Measurements from ENCODE around the gene CFAP46. TPM values are rescaled to one million over a fixed set of nuclear protein-coding genes. Genes with fewer than 3 reads are reported as not detected.
"Not testable (repeated sequence)": the region's sequence is repeated elsewhere in the genome, so short reads cannot be mapped to it uniquely, and the experiment has no call there.

CFAP46 gene
- polyA plus RNA-seq, 6 donors from 2014 or later, result 0.05 TPM; not detected in 5

- no peak overlapping the region for H3K4me3 Mint-ChIP-seq
- H3K9me3 Mint-ChIP-seq, result peaks cover 0 to 3% (median 0%) of the 10 kb centered on the region in 7 donors
- DNase-seq, result no peak
These were observed 160.8 kb downstream of the CFAP46 start for GRCh38 chr10:132781556-132781955.

GRCh38 chr10:132780356-132780755 lies 162.0 kb downstream of the CFAP46 start:
- ATAC-seq (ENCODE audit: low read depth in 2 of 2) (no peak), DNase-seq (no peak)
- Mint-ChIP-seq H3K4me3 (no peak overlapping the region), H3K4me1 (peaks cover 0 to 7% (median 0%) of the 10 kb centered on the region in 3 donors), H3K9me3 (peaks cover 0 to 3% (median 0%) of the 10 kb centered on the region in 7 donors), H3K27ac (no peak overlapping the region), H3K27me3 (peaks cover 0 to 16% (median 12%) of the 10 kb centered on the region in 3 donors), H3K36me3 (peaks cover 22% of the 10 kb centered on the region in 2 donors)

More at GRCh38 chr10:132781556-132781955, 160.8 kb downstream of the CFAP46 start:
- peaks cover 22% of the 10 kb centered on the region in 2 donors for H3K36me3 Mint-ChIP-seq
- peaks cover 0 to 7% (median 0%) of the 10 kb centered on the region in 3 donors for H3K4me1 Mint-ChIP-seq
- ATAC-seq (ENCODE audit: low read depth in 2 of 2), result no peak
- H3K27ac Mint-ChIP-seq, result no peak overlapping the region
- H3K27me3 Mint-ChIP-seq, result peaks cover 0 to 16% (median 12%) of the 10 kb centered on the region in 3 donors

- H3K9me3 Mint-ChIP-seq, result peaks cover 0 to 3% (median 0%) of the 10 kb centered on the region in 7 donors
- DNase-seq (no peak), ATAC-seq (ENCODE audit: low read depth in 2 of 2) (no peak)
- no peak overlapping the region for H3K4me3 Mint-ChIP-seq
- H3K27ac Mint-ChIP-seq, result no peak overlapping the region
- H3K36me3 Mint-ChIP-seq, result peaks cover 22% of the 10 kb centered on the region in 2 donors
- peaks cover 0 to 16% (median 12%) of the 10 kb centered on the region in 3 donors for H3K27me3 Mint-ChIP-seq
- peaks cover 0 to 7% (median 0%) of the 10 kb centered on the region in 3 donors for H3K4me1 Mint-ChIP-seq
These were observed 162.6 kb downstream of the CFAP46 start for GRCh38 chr10:132779549-132780294.

GRCh38 chr10:132777441-132777840 lies 164.9 kb downstream of the CFAP46 start:
- Mint-ChIP-seq H3K36me3 (peaks cover 11 to 15% of the 10 kb centered on the region in 2 donors), H3K27me3 (no peaks in the 10 kb centered on the region), H3K27ac (no peak overlapping the region), H3K4me1 (no peaks in the 10 kb centered on the region), H3K9me3 (no peaks in the 10 kb centered on the region), H3K4me3 (no peak overlapping the region)
- ATAC-seq (ENCODE audit: low read depth in 2 of 2) (no peak), DNase-seq (no peak)

GRCh38 chr10:132776821-132777220 lies 165.5 kb downstream of the CFAP46 start:
- Mint-ChIP-seq H3K9me3 (no peaks in the 10 kb centered on the region), H3K36me3 (peaks cover 9 to 13% of the 10 kb centered on the region in 2 donors), H3K4me1 (no peaks in the 10 kb centered on the region), H3K4me3 (no peak overlapping the region), H3K27me3 (no peaks in the 10 kb centered on the region), H3K27ac (no peak overlapping the region)
- DNase-seq (no peak), ATAC-seq (ENCODE audit: low read depth in 2 of 2) (no peak)

- no peaks in the 10 kb centered on the region for H3K4me1 Mint-ChIP-seq
- ATAC-seq (ENCODE audit: low read depth in 2 of 2) (no peak), DNase-seq (no peak)
- no peaks in the 10 kb centered on the region for H3K9me3 Mint-ChIP-seq
- H3K36me3 Mint-ChIP-seq, result peaks cover 6 to 8% of the 10 kb centered on the region in 2 donors
- H3K4me3 Mint-ChIP-seq, result no peak overlapping the region
- no peaks in the 10 kb centered on the region for H3K27me3 Mint-ChIP-seq
- H3K27ac Mint-ChIP-seq, result no peak overlapping the region
These were observed 166.2 kb downstream of the CFAP46 start for GRCh38 chr10:132776186-132776585.

- ATAC-seq (ENCODE audit: low read depth in 2 of 2) (no peak), DNase-seq (no peak)
- no peak overlapping the region for H3K4me3 Mint-ChIP-seq
- no peaks in the 10 kb centered on the region for H3K9me3 Mint-ChIP-seq
- H3K36me3 Mint-ChIP-seq, result peaks cover 4 to 5% of the 10 kb centered on the region in 2 donors
- H3K4me1 Mint-ChIP-seq, result no peaks in the 10 kb centered on the region
- H3K27ac Mint-ChIP-seq, result no peak overlapping the region
- H3K27me3 Mint-ChIP-seq, result no peaks in the 10 kb centered on the region
These were observed 167.2 kb downstream of the CFAP46 start for GRCh38 chr10:132774902-132775863.

GRCh38 chr10:132774181-132774901 lies 168.0 kb downstream of the CFAP46 start:
- Mint-ChIP-seq H3K9me3 (no peaks in the 10 kb centered on the region), H3K4me1 (no peaks in the 10 kb centered on the region), H3K36me3 (no peaks in the 10 kb centered on the region), H3K27ac (peak overlapping the region in 1 of 6 donors; percentile 43), H3K27me3 (no peaks in the 10 kb centered on the region), H3K4me3 (peak overlapping the region in 1 of 8 donors; percentile 42)
- ATAC-seq (ENCODE audit: low read depth in 2 of 2) (no peak), DNase-seq (no peak)

GRCh38 chr10:132772816-132773215 lies 169.6 kb downstream of the CFAP46 start:
- ATAC-seq (ENCODE audit: low read depth in 2 of 2); H3K27ac Mint-ChIP-seq; H3K27me3 Mint-ChIP-seq: not testable (repeated sequence)

GRCh38 chr10:132770061-132771021 lies 172.0 kb downstream of the CFAP46 start:
- ATAC-seq (ENCODE audit: low read depth in 2 of 2) (no peak), DNase-seq (no peak)
- Mint-ChIP-seq H3K27me3 (no peaks in the 10 kb centered on the region), H3K4me3 (no peak overlapping the region), H3K9me3 (no peaks in the 10 kb centered on the region), H3K4me1 (peaks cover 0 to 6% (median 5%) of the 10 kb centered on the region in 3 donors), H3K27ac (no peak overlapping the region), H3K36me3 (peaks cover 0 to 21% of the 10 kb centered on the region in 2 donors)

More at GRCh38 chr10:132772816-132773215, 169.6 kb downstream of the CFAP46 start:
- not testable (repeated sequence) for H3K9me3 Mint-ChIP-seq, H3K4me1 Mint-ChIP-seq, H3K4me3 Mint-ChIP-seq, H3K36me3 Mint-ChIP-seq, DNase-seq

GRCh38 chr10:132768346-132769248 lies 173.8 kb downstream of the CFAP46 start:
- Mint-ChIP-seq H3K27me3 (no peaks in the 10 kb centered on the region), H3K9me3 (peaks cover 0 to 3% (median 0%) of the 10 kb centered on the region in 7 donors), H3K4me3 (no peak overlapping the region), H3K36me3 (peaks cover 0 to 27% of the 10 kb centered on the region in 2 donors), H3K4me1 (peaks cover 0 to 10% (median 5%) of the 10 kb centered on the region in 3 donors), H3K27ac (peak overlapping the region in 1 of 6 donors; percentile 74)
- DNase-seq, result no peak
- ATAC-seq (ENCODE audit: low read depth in 2 of 2), result no peak

All from naive B cell (primary cell).